HepG2 (cell line): ENCODE data around the gene TCAF1. TPM values are rescaled to one million over a fixed set of nuclear protein-coding genes. Genes with fewer than 3 reads are reported as not detected.
A peak's percentile ranks its signal among the peaks of the same experiment; 100 is the strongest.

Source experiments
- ARNTL ChIP-seq: sonication (generic); formaldehyde crosslinking; IDR thresholded peaks from 2 replicates; pipeline ENCODE4 v1.4.0; 2020; ENCODE audit warnings: mild to moderate bottlenecking, missing genetic modification reagents
- ASH2L ChIP-seq: fragments of 300-600, 200-600 bp; sonication (generic); IDR thresholded peaks from 2 replicates; pipeline ENCODE4 v1.7.0; 2017; ENCODE audit warnings: low read depth, mild to moderate bottlenecking, moderate library complexity, mixed read lengths, low read length; ENCODE audit not compliant: insufficient read length
- CC2D1A ChIP-seq: sonication (generic); formaldehyde crosslinking; IDR thresholded peaks from 2 replicates; pipeline ENCODE4 v1.8.1; 2023; ENCODE audit warnings: mild to moderate bottlenecking, missing genetic modification reagents
- GATAD1 ChIP-seq: IDR thresholded peaks from 2 replicates; pipeline ENCODE4 v1.6.1; 2016; ENCODE audit warnings: missing genetic modification reagents, missing compliant biosample characterization
- MED13 ChIP-seq: sonication (generic); formaldehyde crosslinking; IDR thresholded peaks from 2 replicates; pipeline ENCODE4 v1.5.0; 2020; ENCODE audit warnings: missing genetic modification reagents
- RFX1 ChIP-seq: fragments of 450-650 bp; IDR thresholded peaks from 2 replicates; pipeline ENCODE4 v1.6.1; 2017
- RNF2 ChIP-seq: fragments of 450-650 bp; conservative IDR thresholded peaks from 2 replicates; pipeline ENCODE4 v1.6.1; 2016; ENCODE audit warnings: low read depth
- SRSF1 ChIP-seq: fragments of 200-400 bp; formaldehyde crosslinking; optimal IDR thresholded peaks from 2 replicates; pipeline ENCODE3; 2017; ENCODE audit warnings: mild to moderate bottlenecking, low read depth, low read length, moderate library complexity
- TAF1 ChIP-seq: sonication (generic); formaldehyde crosslinking; IDR thresholded peaks from 2 replicates; pipeline ENCODE4 v1.4.0; 2020; ENCODE audit warnings: missing genetic modification reagents
- TOE1 ChIP-seq: sonication (generic); formaldehyde crosslinking; IDR thresholded peaks from 2 replicates; pipeline ENCODE4 v1.4.0; 2020; ENCODE audit warnings: mild to moderate bottlenecking, missing genetic modification reagents
- ZNF101 ChIP-seq: sonication (generic); formaldehyde crosslinking; IDR thresholded peaks from 2 replicates; pipeline ENCODE4 v1.4.0; 2020; ENCODE audit warnings: mild to moderate bottlenecking, low read depth, missing genetic modification reagents, borderline replicate concordance
- ZNF253 ChIP-seq: sonication (generic); formaldehyde crosslinking; IDR thresholded peaks from 2 replicates; pipeline ENCODE4 v1.8.0; 2022; ENCODE audit warnings: mild to moderate bottlenecking, missing genetic modification reagents, borderline replicate concordance
- ZNF552 ChIP-seq: sonication (generic); formaldehyde crosslinking; IDR thresholded peaks from 2 replicates; pipeline ENCODE4 v1.9.0; 2022; ENCODE audit warnings: missing genetic modification reagents, mild to moderate bottlenecking, borderline replicate concordance
- ZNF558 ChIP-seq: sonication (generic); formaldehyde crosslinking; IDR thresholded peaks from 2 replicates; pipeline ENCODE4 v1.9.0; 2022; ENCODE audit warnings: mild to moderate bottlenecking, missing genetic modification reagents, borderline replicate concordance
- ZNF562 ChIP-seq: sonication (generic); formaldehyde crosslinking; IDR thresholded peaks from 2 replicates; pipeline ENCODE4 v1.8.0; 2022; ENCODE audit warnings: missing genetic modification reagents, borderline replicate concordance
- ZNF883 ChIP-seq: sonication (generic); formaldehyde crosslinking; IDR thresholded peaks from 2 replicates; pipeline ENCODE4 v1.5.1; 2020; ENCODE audit warnings: mild to moderate bottlenecking, missing genetic modification reagents; ENCODE audit errors: not compliant biosample characterization
- polyA plus RNA-seq, 8 experiments: library from polyadenylated mRNA; depleted of rRNA in 3 of 8; stranded (reverse) in 7 of 8; unstranded in 1 of 8; fragments of >200 nt; fragmentation: Illumina TruSeq in 4 of 8; extraction: Trizol in 4 of 8; gene quantifications; 2 replicates each; pipeline versions ENCODE4 v1.2.1 to v1.2.3, GENCODE V29; 2011 to 2016; ENCODE audit warnings: low read depth in 4 of 8, missing spikeins in 1 of 8, mixed read lengths in 1 of 8; ENCODE audit not compliant: insufficient read depth in 1 of 8
- total RNA-seq, 5 experiments: library from RNA; depleted of rRNA; stranded (reverse); fragments of >200 nt; fragmentation: Illumina TruSeq; extraction: Trizol; gene quantifications; 2 replicates each; pipeline ENCODE4 v1.2.3, GENCODE V29; 2016; ENCODE audit warnings: low read depth in 1 of 5
- TF ChIP-seq, protein P1 (sequence below): sonication (generic); formaldehyde crosslinking; IDR thresholded peaks from 2 replicates; pipeline ENCODE4 v1.5.0; 2020; ENCODE audit warnings: mild to moderate bottlenecking, missing genetic modification reagents
- TF ChIP-seq, protein P2 (sequence below): sonication (generic); formaldehyde crosslinking; IDR thresholded peaks from 2 replicates; pipeline ENCODE4 v1.4.0; 2020; ENCODE audit warnings: missing genetic modification reagents
- TF ChIP-seq, protein P3 (sequence below): sonication (generic); formaldehyde crosslinking; IDR thresholded peaks from 2 replicates; pipeline ENCODE4 v1.4.0; 2020; ENCODE audit warnings: mild to moderate bottlenecking, missing genetic modification reagents, borderline replicate concordance
- TF ChIP-seq, protein P4 (sequence below): fragments of 450-650 bp; IDR thresholded peaks from 2 replicates; pipeline ENCODE4 v1.6.1; 2017
- TF ChIP-seq, protein P5 (sequence below): sonication (generic); formaldehyde crosslinking; IDR thresholded peaks from 2 replicates; pipeline ENCODE4 v1.4.0; 2020; ENCODE audit warnings: missing genetic modification reagents
- TF ChIP-seq, protein P6 (sequence below): sonication (generic); formaldehyde crosslinking; IDR thresholded peaks from 2 replicates; pipeline ENCODE4 v1.4.0; 2020; ENCODE audit warnings: missing genetic modification reagents, mild to moderate bottlenecking, borderline replicate concordance

TCAF1 gene
- total and polyA plus RNA-seq, 2 of the 13 experiments (the other 11 are each of a cell fraction or from before 2014, with no cell fraction given): 36.2 to 101 TPM

DNA sequence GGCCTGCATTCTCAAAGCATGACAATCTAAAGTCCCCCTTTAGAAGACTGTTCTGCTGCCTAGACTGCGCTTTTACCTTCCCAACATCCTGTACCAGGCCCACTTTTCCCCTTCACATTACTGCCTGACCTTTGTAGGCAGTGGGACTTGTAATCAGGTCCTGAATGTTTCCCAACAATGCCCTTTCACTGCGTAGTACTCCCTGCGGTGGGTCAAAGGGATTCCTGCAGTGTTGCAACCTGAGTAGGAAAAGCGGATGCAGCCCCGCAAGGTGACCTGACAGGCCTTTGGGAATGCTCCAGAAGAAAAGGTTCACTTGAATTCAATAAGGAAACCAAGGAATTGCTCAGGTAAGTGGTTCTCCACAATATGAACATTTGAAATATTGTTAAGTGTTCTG is 4.9 kb upstream of the TCAF1 start (continued):
- TF ChIP-seq ZNF558 (CRISPR knock-in tag) (no peak), RNF2 (no peak), ASH2L (peak; percentile 77), CC2D1A (no peak), ARNTL (CRISPR knock-in tag) (peak; percentile 58; the same call in 1 of the 2 replicates), RFX1 (no peak), TOE1 (no peak), SRSF1 (no peak), GATAD1 (CRISPR knock-in tag) (peak; percentile 70), TAF1 (CRISPR knock-in tag) (no peak), ZNF101 (CRISPR knock-in tag) (no peak), ZNF883 (CRISPR knock-in tag) (no peak), ZNF552 (CRISPR knock-in tag) (no peak), MED13 (CRISPR knock-in tag) (peak; percentile 67; the same call in 1 of the 2 replicates), ZNF253 (CRISPR knock-in tag) (no peak), ZNF562 (CRISPR knock-in tag) (no peak)
- TF ChIP-seq, protein P1, sequence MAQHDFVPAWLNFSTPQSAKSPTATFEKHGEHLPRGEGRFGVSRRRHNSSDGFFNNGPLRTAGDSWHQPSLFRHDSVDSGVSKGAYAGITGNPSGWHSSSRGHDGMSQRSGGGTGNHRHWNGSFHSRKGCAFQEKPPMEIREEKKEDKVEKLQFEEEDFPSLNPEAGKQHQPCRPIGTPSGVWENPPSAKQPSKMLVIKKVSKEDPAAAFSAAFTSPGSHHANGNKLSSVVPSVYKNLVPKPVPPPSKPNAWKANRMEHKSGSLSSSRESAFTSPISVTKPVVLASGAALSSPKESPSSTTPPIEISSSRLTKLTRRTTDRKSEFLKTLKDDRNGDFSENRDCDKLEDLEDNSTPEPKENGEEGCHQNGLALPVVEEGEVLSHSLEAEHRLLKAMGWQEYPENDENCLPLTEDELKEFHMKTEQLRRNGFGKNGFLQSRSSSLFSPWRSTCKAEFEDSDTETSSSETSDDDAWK (CRISPR knock-in tag): no peak
- TF ChIP-seq, protein P2, sequence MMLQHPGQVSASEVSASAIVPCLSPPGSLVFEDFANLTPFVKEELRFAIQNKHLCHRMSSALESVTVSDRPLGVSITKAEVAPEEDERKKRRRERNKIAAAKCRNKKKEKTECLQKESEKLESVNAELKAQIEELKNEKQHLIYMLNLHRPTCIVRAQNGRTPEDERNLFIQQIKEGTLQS (CRISPR knock-in tag): 0 out of 2 replicates have a peak, but pooled peaks have one; percentile 22
- TF ChIP-seq, protein P3, sequence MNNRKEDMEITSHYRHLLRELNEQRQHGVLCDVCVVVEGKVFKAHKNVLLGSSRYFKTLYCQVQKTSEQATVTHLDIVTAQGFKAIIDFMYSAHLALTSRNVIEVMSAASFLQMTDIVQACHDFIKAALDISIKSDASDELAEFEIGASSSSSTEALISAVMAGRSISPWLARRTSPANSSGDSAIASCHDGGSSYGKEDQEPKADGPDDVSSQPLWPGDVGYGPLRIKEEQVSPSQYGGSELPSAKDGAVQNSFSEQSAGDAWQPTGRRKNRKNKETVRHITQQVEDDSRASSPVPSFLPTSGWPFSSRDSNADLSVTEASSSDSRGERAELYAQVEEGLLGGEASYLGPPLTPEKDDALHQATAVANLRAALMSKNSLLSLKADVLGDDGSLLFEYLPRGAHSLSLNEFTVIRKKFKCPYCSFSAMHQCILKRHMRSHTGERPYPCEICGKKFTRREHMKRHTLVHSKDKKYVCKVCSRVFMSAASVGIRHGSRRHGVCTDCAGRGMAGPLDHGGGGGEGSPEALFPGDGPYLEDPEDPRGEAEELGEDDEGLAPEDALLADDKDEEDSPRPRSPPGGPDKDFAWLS (CRISPR knock-in tag): no peak
- TF ChIP-seq, protein P4, sequence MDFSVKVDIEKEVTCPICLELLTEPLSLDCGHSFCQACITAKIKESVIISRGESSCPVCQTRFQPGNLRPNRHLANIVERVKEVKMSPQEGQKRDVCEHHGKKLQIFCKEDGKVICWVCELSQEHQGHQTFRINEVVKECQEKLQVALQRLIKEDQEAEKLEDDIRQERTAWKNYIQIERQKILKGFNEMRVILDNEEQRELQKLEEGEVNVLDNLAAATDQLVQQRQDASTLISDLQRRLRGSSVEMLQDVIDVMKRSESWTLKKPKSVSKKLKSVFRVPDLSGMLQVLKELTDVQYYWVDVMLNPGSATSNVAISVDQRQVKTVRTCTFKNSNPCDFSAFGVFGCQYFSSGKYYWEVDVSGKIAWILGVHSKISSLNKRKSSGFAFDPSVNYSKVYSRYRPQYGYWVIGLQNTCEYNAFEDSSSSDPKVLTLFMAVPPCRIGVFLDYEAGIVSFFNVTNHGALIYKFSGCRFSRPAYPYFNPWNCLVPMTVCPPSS: no peak
- TF ChIP-seq, protein P5, sequence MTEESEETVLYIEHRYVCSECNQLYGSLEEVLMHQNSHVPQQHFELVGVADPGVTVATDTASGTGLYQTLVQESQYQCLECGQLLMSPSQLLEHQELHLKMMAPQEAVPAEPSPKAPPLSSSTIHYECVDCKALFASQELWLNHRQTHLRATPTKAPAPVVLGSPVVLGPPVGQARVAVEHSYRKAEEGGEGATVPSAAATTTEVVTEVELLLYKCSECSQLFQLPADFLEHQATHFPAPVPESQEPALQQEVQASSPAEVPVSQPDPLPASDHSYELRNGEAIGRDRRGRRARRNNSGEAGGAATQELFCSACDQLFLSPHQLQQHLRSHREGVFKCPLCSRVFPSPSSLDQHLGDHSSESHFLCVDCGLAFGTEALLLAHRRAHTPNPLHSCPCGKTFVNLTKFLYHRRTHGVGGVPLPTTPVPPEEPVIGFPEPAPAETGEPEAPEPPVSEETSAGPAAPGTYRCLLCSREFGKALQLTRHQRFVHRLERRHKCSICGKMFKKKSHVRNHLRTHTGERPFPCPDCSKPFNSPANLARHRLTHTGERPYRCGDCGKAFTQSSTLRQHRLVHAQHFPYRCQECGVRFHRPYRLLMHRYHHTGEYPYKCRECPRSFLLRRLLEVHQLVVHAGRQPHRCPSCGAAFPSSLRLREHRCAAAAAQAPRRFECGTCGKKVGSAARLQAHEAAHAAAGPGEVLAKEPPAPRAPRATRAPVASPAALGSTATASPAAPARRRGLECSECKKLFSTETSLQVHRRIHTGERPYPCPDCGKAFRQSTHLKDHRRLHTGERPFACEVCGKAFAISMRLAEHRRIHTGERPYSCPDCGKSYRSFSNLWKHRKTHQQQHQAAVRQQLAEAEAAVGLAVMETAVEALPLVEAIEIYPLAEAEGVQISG (CRISPR knock-in tag): peak; percentile 70
- TF ChIP-seq, protein P6, sequence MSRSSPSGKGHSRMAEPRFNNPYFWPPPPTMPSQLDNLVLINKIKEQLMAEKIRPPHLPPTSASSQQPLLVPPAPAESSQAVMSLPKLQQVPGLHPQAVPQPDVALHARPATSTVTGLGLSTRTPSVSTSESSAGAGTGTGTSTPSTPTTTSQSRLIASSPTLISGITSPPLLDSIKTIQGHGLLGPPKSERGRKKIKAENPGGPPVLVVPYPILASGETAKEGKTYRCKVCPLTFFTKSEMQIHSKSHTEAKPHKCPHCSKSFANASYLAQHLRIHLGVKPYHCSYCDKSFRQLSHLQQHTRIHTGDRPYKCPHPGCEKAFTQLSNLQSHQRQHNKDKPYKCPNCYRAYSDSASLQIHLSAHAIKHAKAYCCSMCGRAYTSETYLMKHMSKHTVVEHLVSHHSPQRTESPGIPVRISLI (CRISPR knock-in tag): no peak
